Loucy (cell line): ENCODE measurements around the gene ARHGAP28.

Source experiments
- H2AFZ ChIP-seq: fragments of 200-600 bp; sonication (generic); 2 replicates; pipeline ENCODE4 v1.6.0; 2016; ENCODE audit warnings: antibody characterized with exemption, mild to moderate bottlenecking, low read length, moderate library complexity
- H3F3A ChIP-seq: fragments of 200-600 bp; 2 replicates; pipeline ENCODE4 v1.6.0; 2016; ENCODE audit warnings: antibody characterized with exemption, low read depth, mild to moderate bottlenecking
- H3K27me3 ChIP-seq: fragments of 200-600 bp; sonication (generic); 2 replicates; pipeline ENCODE4 v1.6.1; 2014; ENCODE audit warnings: low read length, mild to moderate bottlenecking; ENCODE audit not compliant: insufficient read depth, poor library complexity, severe bottlenecking
- H3K36me3 ChIP-seq: fragments of 200-600 bp; sonication (generic); 2 replicates; pipeline ENCODE4 v1.6.1; 2016; ENCODE audit warnings: low read length; ENCODE audit not compliant: insufficient read depth
- H3K4me1 ChIP-seq: fragments of 200-600 bp; sonication (generic); 2 replicates; pipeline ENCODE4 v1.5.1; 2014; ENCODE audit warnings: low read length, mild to moderate bottlenecking; ENCODE audit not compliant: insufficient read depth, poor library complexity, severe bottlenecking
- H3K4me2 ChIP-seq: fragments of 200-600 bp; sonication (generic); 2 replicates; pipeline ENCODE4 v1.6.0; 2014; ENCODE audit warnings: antibody characterized with exemption, low read length, low read depth, mild to moderate bottlenecking; ENCODE audit not compliant: poor library complexity, severe bottlenecking
- H3K4me3 ChIP-seq: fragments of 200-600 bp; sonication (generic); 2 replicates; pipeline ENCODE4 v1.5.1; 2014; ENCODE audit warnings: low read length, mild to moderate bottlenecking, mixed read lengths; ENCODE audit not compliant: poor library complexity, severe bottlenecking
- H3K79me2 ChIP-seq: fragments of 200-600 bp; sonication (generic); 2 replicates; pipeline ENCODE4 v1.6.1; 2014; ENCODE audit warnings: low read length; ENCODE audit not compliant: insufficient read depth
- H3K9ac ChIP-seq: fragments of 200-600 bp; sonication (generic); 2 replicates; pipeline ENCODE4 v1.6.0; 2014; ENCODE audit warnings: mild to moderate bottlenecking, low read depth, low read length, moderate library complexity; ENCODE audit not compliant: poor library complexity, severe bottlenecking
- H3K9me2 ChIP-seq: fragments of 200-600 bp; sonication (generic); replicated peaks from 2 replicates; pipeline ENCODE4 v1.6.1; 2016; ENCODE audit warnings: low read depth, low read length, mixed read lengths
- H3K9me3 ChIP-seq: fragments of 200-600 bp; sonication (generic); 2 replicates; pipeline ENCODE4 v1.6.1; 2014; ENCODE audit warnings: mild to moderate bottlenecking, antibody characterized with exemption, low read length, low read depth; ENCODE audit not compliant: insufficient read depth
- H4K20me1 ChIP-seq: fragments of 200-600 bp; sonication (generic); 2 replicates; pipeline ENCODE4 v1.6.0; 2014; ENCODE audit warnings: antibody characterized with exemption, low read length, mild to moderate bottlenecking; ENCODE audit not compliant: insufficient read depth, poor library complexity, severe bottlenecking
- EZH2phosphoT487 ChIP-seq: fragments of 200-600 bp; IDR thresholded peaks from 2 replicates; pipeline ENCODE4 v1.6.1; 2018; ENCODE audit warnings: antibody characterized with exemption, mild to moderate bottlenecking, moderate library complexity, borderline replicate concordance
- TF ChIP-seq, protein P1 (sequence below): fragments of 200-600 bp; sonication (generic); conservative IDR thresholded peaks from 2 replicates; pipeline ENCODE4 v1.5.1; 2014; ENCODE audit warnings: mild to moderate bottlenecking, antibody characterized with exemption, low read length

ARHGAP28 gene

DNA sequence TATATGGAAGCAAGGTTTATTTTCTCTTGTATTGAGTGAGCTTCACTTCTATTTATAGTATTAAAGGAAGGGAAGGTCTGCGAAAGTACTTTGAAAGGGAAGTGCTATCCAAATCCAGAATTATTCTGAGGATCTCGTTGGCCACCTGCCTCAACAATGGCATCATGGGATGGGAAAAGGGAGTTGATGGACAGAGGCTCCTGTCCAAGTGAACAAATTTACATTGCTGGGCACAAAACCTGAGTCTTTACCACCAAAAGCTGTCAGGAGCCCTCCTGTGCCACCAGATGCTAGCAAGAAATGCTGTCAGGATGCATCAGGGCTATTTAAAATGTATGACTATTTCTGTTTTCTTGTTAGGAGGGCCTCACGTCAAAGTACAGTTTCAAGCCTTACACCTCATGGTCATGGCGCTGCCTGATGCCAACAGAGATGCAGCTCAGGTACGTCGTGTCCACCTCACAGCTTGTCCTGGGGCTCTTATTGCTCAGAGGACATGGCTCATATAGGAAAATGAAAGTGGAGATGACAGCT lies 157.3 kb downstream of the ARHGAP28 start:
- TF ChIP-seq EZH2phosphoT487: no peak
- TF ChIP-seq, protein P1, sequence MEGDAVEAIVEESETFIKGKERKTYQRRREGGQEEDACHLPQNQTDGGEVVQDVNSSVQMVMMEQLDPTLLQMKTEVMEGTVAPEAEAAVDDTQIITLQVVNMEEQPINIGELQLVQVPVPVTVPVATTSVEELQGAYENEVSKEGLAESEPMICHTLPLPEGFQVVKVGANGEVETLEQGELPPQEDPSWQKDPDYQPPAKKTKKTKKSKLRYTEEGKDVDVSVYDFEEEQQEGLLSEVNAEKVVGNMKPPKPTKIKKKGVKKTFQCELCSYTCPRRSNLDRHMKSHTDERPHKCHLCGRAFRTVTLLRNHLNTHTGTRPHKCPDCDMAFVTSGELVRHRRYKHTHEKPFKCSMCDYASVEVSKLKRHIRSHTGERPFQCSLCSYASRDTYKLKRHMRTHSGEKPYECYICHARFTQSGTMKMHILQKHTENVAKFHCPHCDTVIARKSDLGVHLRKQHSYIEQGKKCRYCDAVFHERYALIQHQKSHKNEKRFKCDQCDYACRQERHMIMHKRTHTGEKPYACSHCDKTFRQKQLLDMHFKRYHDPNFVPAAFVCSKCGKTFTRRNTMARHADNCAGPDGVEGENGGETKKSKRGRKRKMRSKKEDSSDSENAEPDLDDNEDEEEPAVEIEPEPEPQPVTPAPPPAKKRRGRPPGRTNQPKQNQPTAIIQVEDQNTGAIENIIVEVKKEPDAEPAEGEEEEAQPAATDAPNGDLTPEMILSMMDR: no peak
- Histone ChIP-seq H3K4me1 (no peaks in the 10 kb centered on the region), H4K20me1 (no peaks in the 10 kb centered on the region), H3K79me2 (no peaks in the 10 kb centered on the region), H3K9me3 (no peaks in the 10 kb centered on the region), H3K4me3 (no peak overlapping the region), H3F3A (no peaks in the 10 kb centered on the region), H3K9me2 (no peaks in the 10 kb centered on the region), H3K9ac (no peak overlapping the region), H3K36me3 (no peaks in the 10 kb centered on the region), H3K4me2 (no peak overlapping the region), H3K27me3 (no peaks in the 10 kb centered on the region), H2AFZ (no peak overlapping the region)

DNA sequence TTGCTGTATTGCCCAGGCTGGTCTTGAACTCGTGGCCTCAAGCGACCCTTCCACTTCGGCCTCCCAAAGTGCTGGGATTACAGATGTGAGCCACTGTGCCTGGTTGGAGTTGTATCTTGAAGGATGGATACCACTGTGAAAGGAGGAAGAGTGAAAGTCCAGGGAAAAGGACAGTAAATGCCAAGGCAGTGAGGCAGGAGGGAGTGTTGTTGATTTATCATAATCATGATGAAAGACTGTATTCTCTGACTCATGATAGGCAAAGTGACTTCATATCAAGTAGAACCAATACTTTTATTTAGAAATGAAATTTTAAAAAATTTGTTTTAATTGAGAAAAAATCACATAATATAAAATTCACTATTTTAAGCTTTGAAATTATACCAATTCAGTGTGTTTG lies 162.3 kb downstream of the ARHGAP28 start:
- TF ChIP-seq, protein P1: no peak
- no peak for TF ChIP-seq EZH2phosphoT487
- Histone ChIP-seq H3K27me3 (no peaks in the 10 kb centered on the region), H2AFZ (no peak overlapping the region)

DNA sequence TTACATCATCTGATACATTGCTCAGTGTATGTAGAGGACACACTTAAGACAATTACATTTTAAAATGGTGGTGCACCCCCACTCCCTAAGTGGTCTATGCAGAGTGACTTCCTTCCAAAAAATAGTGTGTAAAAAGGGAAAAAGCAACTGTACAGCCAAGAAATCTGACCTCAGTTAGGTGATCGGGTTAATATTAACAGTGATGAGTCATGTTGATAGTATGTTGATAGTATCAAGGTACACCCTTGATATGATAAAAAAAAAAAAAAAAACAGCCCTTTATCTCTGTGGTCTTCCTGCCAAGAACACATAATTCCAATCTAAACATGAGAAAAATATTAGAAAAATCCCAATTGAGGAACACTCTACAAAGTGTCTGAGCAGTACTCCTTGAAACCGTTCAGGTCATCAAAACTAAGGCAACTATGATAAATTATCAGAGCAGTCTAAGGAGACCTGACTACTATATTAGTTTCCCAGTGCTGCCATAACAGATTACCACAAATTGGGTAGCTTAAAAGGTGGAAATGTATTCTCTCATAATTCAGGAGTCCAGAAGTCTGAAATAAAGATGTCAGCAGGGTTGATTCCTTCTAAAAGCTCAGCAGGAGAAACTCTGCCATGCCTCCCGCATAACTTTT lies 171.9 kb downstream of the ARHGAP28 start:
- H3K27me3 ChIP-seq: no peaks in the 10 kb centered on the region
- H3K4me1 ChIP-seq: no peaks in the 10 kb centered on the region
- H3K9ac ChIP-seq: no peak overlapping the region
- TF ChIP-seq, protein P1: no peak
- no peak for TF ChIP-seq EZH2phosphoT487
- no peaks in the 10 kb centered on the region for H3K36me3 ChIP-seq
- no peaks in the 10 kb centered on the region for H3K9me2 ChIP-seq
- H3K4me2 ChIP-seq: no peak overlapping the region
- no peaks in the 10 kb centered on the region for H3K79me2 ChIP-seq
- H4K20me1 ChIP-seq: no peaks in the 10 kb centered on the region
- H3F3A ChIP-seq: no peaks in the 10 kb centered on the region
- H3K9me3 ChIP-seq: peaks cover 6% of the 10 kb centered on the region; the same call in 1 of the 2 replicates
- no peak overlapping the region for H2AFZ ChIP-seq
- no peak overlapping the region for H3K4me3 ChIP-seq

More for the DNA sequence above, 162.3 kb downstream of the ARHGAP28 start:
- H3K4me1 ChIP-seq: no peaks in the 10 kb centered on the region
- H3K9me2 ChIP-seq: no peaks in the 10 kb centered on the region
- H3K4me3 ChIP-seq: no peak overlapping the region
- no peaks in the 10 kb centered on the region for H3K9me3 ChIP-seq
- H3F3A ChIP-seq: no peaks in the 10 kb centered on the region
- H3K4me2 ChIP-seq: no peak overlapping the region
- no peaks in the 10 kb centered on the region for H3K79me2 ChIP-seq
- no peaks in the 10 kb centered on the region for H4K20me1 ChIP-seq
- no peaks in the 10 kb centered on the region for H3K36me3 ChIP-seq
- H3K9ac ChIP-seq: no peak overlapping the region
